Measurements from ENCODE around the gene LRP2. TPM values are rescaled to one million over a fixed set of nuclear protein-coding genes. Genes with fewer than 3 reads are reported as not detected.

The LRP2 gene
- total and polyA plus RNA-seq, 10 of the 15 experiments (the other 5 are each of a cell fraction or from before 2014, with no cell fraction given), result 0.01 to 0.19 (median 0.06) TPM; not detected in 5

DNA sequence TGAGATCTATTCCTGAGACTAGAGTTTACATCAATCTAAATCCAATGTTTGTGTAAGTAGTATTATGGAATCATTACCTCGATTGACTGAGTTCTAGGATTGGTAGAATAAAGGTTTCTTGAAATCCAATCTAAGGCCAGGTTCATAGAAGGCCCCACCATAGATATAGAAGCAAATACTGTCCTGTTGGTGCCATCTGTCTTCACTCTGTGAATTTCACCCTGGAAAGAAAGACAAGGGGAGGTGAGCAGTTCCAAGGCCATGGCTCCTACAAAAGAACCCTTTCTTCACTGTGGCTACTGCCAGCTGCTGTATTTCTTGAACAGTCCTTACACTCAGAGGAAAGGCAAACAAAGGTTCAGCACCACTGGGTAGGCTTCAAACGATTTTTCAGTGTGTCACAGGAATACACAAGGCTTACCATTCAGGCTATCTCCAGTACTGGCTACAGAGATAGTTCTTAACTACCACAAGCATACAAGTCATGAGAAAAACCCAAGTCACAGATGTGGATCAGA is 137.0 kb downstream of the LRP2 start (continued):
- TF ChIP-seq ZNF687 (IDR thresholded peaks at IDR 0.05) (no peak), ZSCAN29 (IDR thresholded peaks at IDR 0.05) (no peak), STAT3 (IDR thresholded peaks at IDR 0.05; ENCODE audit: low read depth, low read length) (no peak), MTA2 (IDR thresholded peaks at IDR 0.05; ENCODE audit: low read depth) (no peak), ETV6 (conservative IDR thresholded peaks at IDR 0.05 in 1 of 2, IDR thresholded peaks at IDR 0.05 in 1 of 2; ENCODE audit: borderline replicate concordance in 1 of 2, low read depth in 1 of 2) (no peak), STAT1 (conservative IDR thresholded peaks at IDR 0.05) (no peak), ZZZ3 (IDR thresholded peaks at IDR 0.05; ENCODE audit: control insufficient read depth, insufficient read length, low read depth) (no peak), PAX5 (IDR thresholded peaks at IDR 0.05; ENCODE audit: borderline replicate concordance, low read depth, low read length) (no peak), POLR2AphosphoS2 (IDR thresholded peaks at IDR 0.05; ENCODE audit: low read depth, low read length) (no peak), SMC3 (IDR thresholded peaks at IDR 0.05; ENCODE audit: borderline replicate concordance, low read length) (no peak)
- TF ChIP-seq, protein P1, sequence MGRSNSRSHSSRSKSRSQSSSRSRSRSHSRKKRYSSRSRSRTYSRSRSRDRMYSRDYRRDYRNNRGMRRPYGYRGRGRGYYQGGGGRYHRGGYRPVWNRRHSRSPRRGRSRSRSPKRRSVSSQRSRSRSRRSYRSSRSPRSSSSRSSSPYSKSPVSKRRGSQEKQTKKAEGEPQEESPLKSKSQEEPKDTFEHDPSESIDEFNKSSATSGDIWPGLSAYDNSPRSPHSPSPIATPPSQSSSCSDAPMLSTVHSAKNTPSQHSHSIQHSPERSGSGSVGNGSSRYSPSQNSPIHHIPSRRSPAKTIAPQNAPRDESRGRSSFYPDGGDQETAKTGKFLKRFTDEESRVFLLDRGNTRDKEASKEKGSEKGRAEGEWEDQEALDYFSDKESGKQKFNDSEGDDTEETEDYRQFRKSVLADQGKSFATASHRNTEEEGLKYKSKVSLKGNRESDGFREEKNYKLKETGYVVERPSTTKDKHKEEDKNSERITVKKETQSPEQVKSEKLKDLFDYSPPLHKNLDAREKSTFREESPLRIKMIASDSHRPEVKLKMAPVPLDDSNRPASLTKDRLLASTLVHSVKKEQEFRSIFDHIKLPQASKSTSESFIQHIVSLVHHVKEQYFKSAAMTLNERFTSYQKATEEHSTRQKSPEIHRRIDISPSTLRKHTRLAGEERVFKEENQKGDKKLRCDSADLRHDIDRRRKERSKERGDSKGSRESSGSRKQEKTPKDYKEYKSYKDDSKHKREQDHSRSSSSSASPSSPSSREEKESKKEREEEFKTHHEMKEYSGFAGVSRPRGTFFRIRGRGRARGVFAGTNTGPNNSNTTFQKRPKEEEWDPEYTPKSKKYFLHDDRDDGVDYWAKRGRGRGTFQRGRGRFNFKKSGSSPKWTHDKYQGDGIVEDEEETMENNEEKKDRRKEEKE (IDR thresholded peaks at IDR 0.05), result no peak
- TF ChIP-seq, protein P2, sequence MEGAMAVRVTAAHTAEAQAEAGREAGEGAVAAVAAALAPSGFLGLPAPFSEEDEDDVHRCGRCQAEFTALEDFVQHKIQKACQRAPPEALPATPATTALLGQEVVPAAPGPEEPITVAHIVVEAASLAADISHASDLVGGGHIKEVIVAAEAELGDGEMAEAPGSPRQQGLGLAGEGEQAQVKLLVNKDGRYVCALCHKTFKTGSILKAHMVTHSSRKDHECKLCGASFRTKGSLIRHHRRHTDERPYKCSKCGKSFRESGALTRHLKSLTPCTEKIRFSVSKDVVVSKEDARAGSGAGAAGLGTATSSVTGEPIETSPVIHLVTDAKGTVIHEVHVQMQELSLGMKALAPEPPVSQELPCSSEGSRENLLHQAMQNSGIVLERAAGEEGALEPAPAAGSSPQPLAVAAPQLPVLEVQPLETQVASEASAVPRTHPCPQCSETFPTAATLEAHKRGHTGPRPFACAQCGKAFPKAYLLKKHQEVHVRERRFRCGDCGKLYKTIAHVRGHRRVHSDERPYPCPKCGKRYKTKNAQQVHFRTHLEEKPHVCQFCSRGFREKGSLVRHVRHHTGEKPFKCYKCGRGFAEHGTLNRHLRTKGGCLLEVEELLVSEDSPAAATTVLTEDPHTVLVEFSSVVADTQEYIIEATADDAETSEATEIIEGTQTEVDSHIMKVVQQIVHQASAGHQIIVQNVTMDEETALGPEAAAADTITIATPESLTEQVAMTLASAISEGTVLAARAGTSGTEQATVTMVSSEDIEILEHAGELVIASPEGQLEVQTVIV (IDR thresholded peaks at IDR 0.05; ENCODE audit: borderline replicate concordance, partially characterized antibody), result no peak

Data from GM12878 (cell line).